ENCODE results near the gene ACAD9.

DNA sequence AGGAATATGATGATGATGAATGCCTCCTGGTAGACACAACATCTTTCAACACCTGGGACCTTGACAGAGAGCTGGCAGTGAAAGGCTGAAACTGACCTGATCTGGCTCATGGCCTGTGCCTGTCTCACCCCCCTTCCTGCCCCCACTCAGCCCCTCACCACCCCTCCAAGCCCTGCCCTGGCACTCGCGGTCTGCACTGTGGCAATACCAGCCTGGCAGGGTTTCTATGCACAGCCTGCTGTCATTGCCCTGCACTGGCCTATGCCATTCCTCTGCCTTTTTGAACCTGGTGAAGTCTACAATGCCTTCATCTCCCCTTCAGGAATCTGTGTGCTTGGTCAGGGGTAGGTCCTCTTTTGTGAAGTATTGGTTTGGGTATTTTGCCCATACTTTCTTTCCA is 56.5 kb downstream of the ACAD9 start:
- TF ChIP-seq POLR2A (IDR thresholded peaks at IDR 0.05) (no peak), CTCF (IDR thresholded peaks at IDR 0.05) (no peak), POLR2AphosphoS5 (IDR thresholded peaks at IDR 0.05) (no peak), EP300 (IDR thresholded peaks at IDR 0.05) (no peak)

Measured in sigmoid colon (tissue), 4 donors.